ENCODE measurements around the gene SPAG17. TPM values are rescaled to one million over a fixed set of nuclear protein-coding genes. Genes with fewer than 3 reads are reported as not detected.

SPAG17 gene
- total and polyA plus RNA-seq, 2 of the 13 experiments (the other 11 are each of a cell fraction or from before 2014, with no cell fraction given) = not detected

DNA sequence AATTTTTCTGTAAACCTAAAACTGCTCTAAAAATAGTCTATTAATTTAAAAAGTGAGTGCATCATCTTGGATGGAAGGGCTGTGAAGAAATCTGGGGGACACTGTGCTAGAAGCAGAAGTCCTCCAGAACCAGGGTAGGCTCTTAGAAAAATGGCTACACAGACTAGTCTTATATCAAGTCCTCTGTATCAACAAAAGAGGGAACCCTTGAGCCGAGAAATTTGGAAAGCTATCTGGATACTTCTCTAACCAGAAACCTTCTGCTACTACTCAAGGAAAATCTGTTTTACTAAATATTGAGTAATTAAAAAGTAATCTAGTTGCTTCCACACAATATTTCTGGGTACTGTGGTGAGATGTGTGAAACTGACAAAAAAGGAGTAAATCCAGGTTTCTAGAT lies 163.4 kb downstream of the SPAG17 start:
- H3K9ac ChIP-seq (ENCODE audit: insufficient read depth, low read depth, low read length) = no peak overlapping the region
- H3K4me3 ChIP-seq (replicated peaks in 1 of 3; ENCODE audit: insufficient read depth in 1 of 3, low read depth in 2 of 3, low read length in 3 of 3) = no peak overlapping the region
- H3K79me2 ChIP-seq (ENCODE audit: insufficient read depth, low read length) = no peaks in the 10 kb centered on the region
- intact Hi-C loops (cut with micrococcal nuclease; ENCODE audit: unreplicated experiment) = no loop called here
- ChIA-PET CTCF (ENCODE audit: low intra/inter-chr PET ratio, low total read pairs) (no interaction called here), POLR2A (no interaction called here)
- WGBS (ENCODE audit: low lambda C conversion rate) = 0% methylated on average over 1 of the region's 1 CpG
- H3K9me3 ChIP-seq (ENCODE audit: low read length) = no peaks in the 10 kb centered on the region
- no peak overlapping the region for H3K27ac ChIP-seq (ENCODE audit: extremely low read length, insufficient read depth, low read length)
- H4K20me1 ChIP-seq (ENCODE audit: insufficient read depth, low read length) = no peaks in the 10 kb centered on the region
- no peaks in the 10 kb centered on the region for H3K27me3 ChIP-seq (ENCODE audit: control insufficient read depth in 1 of 2, insufficient read depth in 2 of 2, low read length in 2 of 2)
- ATAC-seq = no peak
- FAIRE-seq = no peak
- no peaks in the 10 kb centered on the region for H3K36me3 ChIP-seq (replicated peaks in 1 of 2; ENCODE audit: control insufficient read depth in 1 of 2, insufficient read depth in 2 of 2, low read length in 2 of 2)
- no peak for DNase-seq (ENCODE audit: low spot score)
- no peak overlapping the region for H2AFZ ChIP-seq (ENCODE audit: low read length)
- in situ Hi-C loops (cut with HindIII; ENCODE audit: extremely low pct_ligation_motif_present, low pct_unique_long_range_greater_than_20kb) = no loop called here
- TF ChIP-seq ZNF33A (CRISPR knock-in tag; IDR thresholded peaks at IDR 0.05; ENCODE audit: borderline replicate concordance) = no peak
- no peak for TF ChIP-seq KLF12 (CRISPR knock-in tag; IDR thresholded peaks at IDR 0.05; ENCODE audit: borderline replicate concordance)
- TF ChIP-seq ZNF543 (CRISPR knock-in tag; IDR thresholded peaks at IDR 0.05) = no peak
- TF ChIP-seq SIN3A (IDR thresholded peaks at IDR 0.05; ENCODE audit: borderline replicate concordance, low read depth, low read length) = no peak
- no peak for TF ChIP-seq ZBTB38 (CRISPR knock-in tag; IDR thresholded peaks at IDR 0.05)
- no peak for TF ChIP-seq NFE2L1 (CRISPR knock-in tag; IDR thresholded peaks at IDR 0.05; ENCODE audit: borderline replicate concordance)
- no peak for TF ChIP-seq ERF (CRISPR knock-in tag; IDR thresholded peaks at IDR 0.05)
- TF ChIP-seq, protein P1, sequence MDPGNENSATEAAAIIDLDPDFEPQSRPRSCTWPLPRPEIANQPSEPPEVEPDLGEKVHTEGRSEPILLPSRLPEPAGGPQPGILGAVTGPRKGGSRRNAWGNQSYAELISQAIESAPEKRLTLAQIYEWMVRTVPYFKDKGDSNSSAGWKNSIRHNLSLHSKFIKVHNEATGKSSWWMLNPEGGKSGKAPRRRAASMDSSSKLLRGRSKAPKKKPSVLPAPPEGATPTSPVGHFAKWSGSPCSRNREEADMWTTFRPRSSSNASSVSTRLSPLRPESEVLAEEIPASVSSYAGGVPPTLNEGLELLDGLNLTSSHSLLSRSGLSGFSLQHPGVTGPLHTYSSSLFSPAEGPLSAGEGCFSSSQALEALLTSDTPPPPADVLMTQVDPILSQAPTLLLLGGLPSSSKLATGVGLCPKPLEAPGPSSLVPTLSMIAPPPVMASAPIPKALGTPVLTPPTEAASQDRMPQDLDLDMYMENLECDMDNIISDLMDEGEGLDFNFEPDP (CRISPR knock-in tag; conservative IDR thresholded peaks at IDR 0.05) = no peak
- TF ChIP-seq XBP1 (CRISPR knock-in tag; IDR thresholded peaks at IDR 0.05) = no peak
- TF ChIP-seq XRCC5 (optimal IDR thresholded peaks at IDR 0.05; ENCODE audit: low read length) = no peak
- no peak for TF ChIP-seq HNF4G (IDR thresholded peaks at IDR 0.05; ENCODE audit: borderline replicate concordance, low read depth, low read length)
- no peak for TF ChIP-seq HNF4G (CRISPR knock-in tag; IDR thresholded peaks at IDR 0.05; ENCODE audit: borderline replicate concordance, low read depth)
- no peak for TF ChIP-seq CBX5 (CRISPR knock-in tag; IDR thresholded peaks at IDR 0.05; ENCODE audit: borderline replicate concordance)
- TF ChIP-seq TCF7L2 (IDR thresholded peaks at IDR 0.05; ENCODE audit: low read depth, low read length) = no peak
- TF ChIP-seq JDP2 (CRISPR knock-in tag; IDR thresholded peaks at IDR 0.05; ENCODE audit: borderline replicate concordance) = no peak
- no TSS peak for BruUV-seq (replicated peaks)
- H3K4me1 ChIP-seq (ENCODE audit: insufficient read depth, low read length) = no peaks in the 10 kb centered on the region
- no peak overlapping the region for H3K4me2 ChIP-seq (ENCODE audit: low read depth, low read length)
